H9 (cell line): ENCODE measurements around the gene ANKRD22. TPM values are rescaled to one million over a fixed set of nuclear protein-coding genes. Genes with fewer than 3 reads are reported as not detected.

Source experiments
- DNase-seq: peaks from one replicate; pipeline ENCODE4 v3.0.0-alpha.2; 2017
- H2AFZ ChIP-seq: one replicate; pipeline ENCODE4 v1.6.1; 2013; ENCODE audit warnings: mild to moderate bottlenecking, low read length, control low read depth, moderate library complexity
- H2AK5ac ChIP-seq: 2 replicates; pipeline ENCODE4 v1.6.1; 2013; ENCODE audit warnings: low read length, control low read depth, mixed read lengths; ENCODE audit not compliant: insufficient read length
- H2BK120ac ChIP-seq: one replicate; pipeline ENCODE4 v1.6.1; 2013; ENCODE audit warnings: low read depth, mild to moderate bottlenecking, low read length, control low read depth, inconsistent platforms; ENCODE audit not compliant: poor library complexity, severe bottlenecking
- H2BK12ac ChIP-seq: 2 replicates; pipeline ENCODE4 v1.6.1; 2013; ENCODE audit warnings: low read length, control low read depth, mixed read lengths, low read depth; ENCODE audit not compliant: insufficient read length
- H2BK15ac ChIP-seq: 2 replicates; pipeline ENCODE4 v1.6.1; 2013; ENCODE audit warnings: low read depth, low read length, control low read depth
- H2BK20ac ChIP-seq: one replicate; pipeline ENCODE4 v1.6.1; 2013; ENCODE audit warnings: low read depth, mild to moderate bottlenecking, low read length, control low read depth, inconsistent platforms; ENCODE audit not compliant: poor library complexity, severe bottlenecking
- H2BK5ac ChIP-seq: 2 replicates; pipeline ENCODE4 v1.6.1; 2013; ENCODE audit warnings: low read length, control low read depth, mixed read lengths; ENCODE audit not compliant: insufficient read length
- H3K14ac ChIP-seq: 2 replicates; pipeline ENCODE4 v1.6.1; 2013; ENCODE audit warnings: low read length, control low read depth; ENCODE audit not compliant: insufficient read depth
- H3K18ac ChIP-seq: 2 replicates; pipeline ENCODE4 v1.6.1; 2013; ENCODE audit warnings: low read depth, mild to moderate bottlenecking, mixed read lengths, low read length, control low read depth; ENCODE audit not compliant: insufficient read length
- H3K23ac ChIP-seq: 2 replicates; pipeline ENCODE4 v1.6.1; 2013; ENCODE audit warnings: low read length, control low read depth, mixed read lengths, low read depth; ENCODE audit not compliant: insufficient read length
- H3K23me2 ChIP-seq: 2 replicates; pipeline ENCODE4 v1.6.1; 2013; ENCODE audit warnings: low read depth, mild to moderate bottlenecking, mixed read lengths, low read length, control low read depth; ENCODE audit not compliant: insufficient read length, poor library complexity, severe bottlenecking
- H3K27ac ChIP-seq: 2 replicates; pipeline ENCODE4 v1.5.1; 2013; ENCODE audit warnings: low read length, control low read depth, mixed read lengths, low read depth; ENCODE audit not compliant: insufficient read length
- H3K27me3 ChIP-seq: 2 replicates; pipeline ENCODE4 v1.6.1; 2013; ENCODE audit warnings: low read length, control low read depth, inconsistent platforms; ENCODE audit not compliant: insufficient read depth
- H3K4ac ChIP-seq: 2 replicates; pipeline ENCODE4 v1.6.1; 2013; ENCODE audit warnings: low read depth, mild to moderate bottlenecking, control low read depth, inconsistent platforms, low read length, moderate library complexity
- H3K4me1 ChIP-seq: 2 replicates; pipeline ENCODE4 v1.6.1; 2013; ENCODE audit warnings: low read length, control low read depth, inconsistent platforms; ENCODE audit not compliant: insufficient read depth
- H3K4me2 ChIP-seq: 2 replicates; pipeline ENCODE4 v1.6.1; 2013; ENCODE audit warnings: low read length, control low read depth, mixed read lengths; ENCODE audit not compliant: insufficient read length, insufficient read depth
- H3K56ac ChIP-seq: 2 replicates; pipeline ENCODE4 v1.6.1; 2013; ENCODE audit warnings: low read depth, mild to moderate bottlenecking, mixed read lengths, low read length, control low read depth; ENCODE audit not compliant: insufficient read length
- H3K79me1 ChIP-seq: 2 replicates; pipeline ENCODE4 v1.6.1; 2013; ENCODE audit warnings: low read depth, mild to moderate bottlenecking, moderate library complexity, low read length, control low read depth, inconsistent platforms; ENCODE audit not compliant: insufficient read depth, poor library complexity, severe bottlenecking
- H3K79me2 ChIP-seq: 2 replicates; pipeline ENCODE4 v1.6.1; 2013; ENCODE audit warnings: low read length, control low read depth, inconsistent platforms; ENCODE audit not compliant: insufficient read depth
- H3K9ac ChIP-seq: 2 replicates; pipeline ENCODE4 v1.6.1; 2013; ENCODE audit warnings: low read length, control low read depth, mixed read lengths; ENCODE audit not compliant: insufficient read length; ENCODE audit errors: extremely low read depth
- H3K9me3 ChIP-seq: one replicate; pipeline ENCODE4 v1.6.1; 2013; ENCODE audit warnings: low read depth, low read length, inconsistent platforms; ENCODE audit not compliant: control insufficient read depth
- H3T11ph ChIP-seq: one replicate; pipeline ENCODE4 v1.6.1; 2013; ENCODE audit warnings: mild to moderate bottlenecking, low read length, control low read depth, inconsistent platforms
- H4K20me1 ChIP-seq: one replicate; pipeline ENCODE4 v1.6.1; 2013; ENCODE audit not compliant: control insufficient read depth, insufficient read length, insufficient read depth
- H4K5ac ChIP-seq: 2 replicates; pipeline ENCODE4 v1.6.1; 2013; ENCODE audit warnings: low read depth, mild to moderate bottlenecking, mixed read lengths, low read length, control low read depth; ENCODE audit not compliant: insufficient read length
- H4K8ac ChIP-seq: replicated peaks from 2 replicates; pipeline ENCODE4 v1.6.1; 2013; ENCODE audit warnings: low read length, control low read depth, mixed read lengths, low read depth; ENCODE audit not compliant: insufficient read length
- H4K91ac ChIP-seq: 2 replicates; pipeline ENCODE4 v1.6.1; 2013; ENCODE audit warnings: low read depth, mild to moderate bottlenecking, moderate library complexity, mixed read lengths, low read length, control low read depth; ENCODE audit not compliant: insufficient read length
- H3K27ac Mint-ChIP-seq, 3 experiments: 2 replicates in 2 of 3; 3 replicates in 1 of 3; pipeline ENCODE4 v1.8.0; 2020 to 2021; ENCODE audit warnings: mixed read lengths in 3 of 3, mild to moderate bottlenecking in 1 of 3, moderate library complexity in 1 of 3
- H3K27me3 Mint-ChIP-seq: 2 replicates; pipeline ENCODE4 v1.8.0; 2021; ENCODE audit warnings: low read depth, mild to moderate bottlenecking, moderate library complexity, mixed read lengths
- H3K36me3 Mint-ChIP-seq, 3 experiments: 2 replicates in 2 of 3; 3 replicates in 1 of 3; pipeline ENCODE4 v1.8.0; 2020 to 2021; ENCODE audit warnings: low read depth in 3 of 3, mixed read lengths in 3 of 3; ENCODE audit not compliant: insufficient read depth in 1 of 3
- H3K4me1 Mint-ChIP-seq, 2 experiments: 2 replicates each; pipeline ENCODE4 v1.8.0; 2020; ENCODE audit warnings: mixed read lengths in 2 of 2
- H3K4me3 Mint-ChIP-seq, 2 experiments: 2 replicates in 1 of 2; 3 replicates in 1 of 2; pipeline ENCODE4 v1.8.0; 2020 to 2021; ENCODE audit warnings: mild to moderate bottlenecking in 2 of 2, mixed read lengths in 2 of 2, moderate library complexity in 1 of 2
- H3K9me3 Mint-ChIP-seq, 2 experiments: 2 replicates in 1 of 2; 3 replicates in 1 of 2; pipeline ENCODE4 v1.8.0; 2020; ENCODE audit warnings: mild to moderate bottlenecking in 2 of 2, mixed read lengths in 2 of 2, moderate library complexity in 1 of 2
- CTCF ChIP-seq: fragments of 200-600 bp; sonication (generic); conservative IDR thresholded peaks from 3 replicates; pipeline ENCODE4 v1.8.0; 2021; ENCODE audit warnings: antibody characterized with exemption, mild to moderate bottlenecking
- WGBS: extraction: QIAGEN DNeasy Blood & Tissue Kit; methylation state at CpG from one replicate; pipeline ENCODE4 v1.1.7; 2013; ENCODE audit warnings: missing lambda C conversion rate, low lambda C conversion rate, mixed read lengths; ENCODE audit not compliant: insufficient read length; ENCODE audit errors: extremely low coverage; 5-methylcytosine and 5-hydroxymethylcytosine counted together
- total RNA-seq: library from RNA; stranded (reverse); gene quantifications from 2 replicates; pipeline ENCODE4 v1.2.1, GENCODE V29; 2021

Gene ANKRD22
- total RNA-seq, 1 experiment from 2014 or later = not detected

GRCh38 chr10:88890681-88891381, 39.2 kb upstream of the ANKRD22 start:
- H3K4me2 ChIP-seq = no peak overlapping the region
- H3K79me1 ChIP-seq = no peaks in the 10 kb centered on the region
- no peak for TF ChIP-seq CTCF
- no CpG with 5 or more reads among the region's 4 CpGs for WGBS
- no peaks in the 10 kb centered on the region for H3K36me3 Mint-ChIP-seq
- H3K4me1 Mint-ChIP-seq = peaks cover 16 to 17% of the 10 kb centered on the region in 2 experiments
- H4K8ac ChIP-seq = no peak overlapping the region
- no peak overlapping the region for H3K18ac ChIP-seq
- H2BK20ac ChIP-seq = no peak overlapping the region
- H2BK5ac ChIP-seq = no peak overlapping the region
- H3K14ac ChIP-seq = no peak overlapping the region
- no peaks in the 10 kb centered on the region for H3K9me3 Mint-ChIP-seq
- H2AFZ ChIP-seq = no peak overlapping the region
- H3K79me2 ChIP-seq = no peaks in the 10 kb centered on the region
- no peak for DNase-seq
- no peak overlapping the region for H2BK12ac ChIP-seq
- H3K27me3 Mint-ChIP-seq = no peaks in the 10 kb centered on the region
- no peak overlapping the region for H3K27ac Mint-ChIP-seq
- no peaks in the 10 kb centered on the region; the same call in 1 of the 2 replicates for H3K4me1 ChIP-seq
- H3K27ac ChIP-seq = no peak overlapping the region
- H4K20me1 ChIP-seq = no peaks in the 10 kb centered on the region
- H4K91ac ChIP-seq = no peak overlapping the region
- H3K9ac ChIP-seq = no peak overlapping the region
- no peak overlapping the region for H3K4ac ChIP-seq
- no peaks in the 10 kb centered on the region for H3K27me3 ChIP-seq
- H4K5ac ChIP-seq = no peak overlapping the region
- no peak overlapping the region for H3T11ph ChIP-seq
- H3K9me3 ChIP-seq = no peaks in the 10 kb centered on the region
- H3K4me3 Mint-ChIP-seq = no peak overlapping the region
- H2BK15ac ChIP-seq = no peak overlapping the region
- no peaks in the 10 kb centered on the region for H3K23me2 ChIP-seq
- H3K56ac ChIP-seq = no peak overlapping the region
- H2AK5ac ChIP-seq = no peak overlapping the region
- no peak overlapping the region for H2BK120ac ChIP-seq
- H3K23ac ChIP-seq = no peak overlapping the region
